Amygdala (tissue), 56 donors: Measurements from ENCODE around the gene CCDC116.

Experiments used
- DNase-seq, 56 donors: peaks; one replicate each; lab custom pipeline; 2025; lab: John Stamatoyannopoulos, UW

Gene CCDC116

GRCh38 chr22:21646608-21647590, 14.3 kb downstream of the CCDC116 start:
- DNase-seq = peak in 47 of 56 donors; percentile 9 to 88 (median 50)

- no peak for DNase-seq
These were observed 17.7 kb downstream of the CCDC116 start for GRCh38 chr22:21650280-21650679.

- no peak for DNase-seq
These were observed 18.4 kb downstream of the CCDC116 start for GRCh38 chr22:21650823-21651520.

GRCh38 chr22:21651521-21652009, 19.0 kb downstream of the CCDC116 start:
- no peak for DNase-seq

GRCh38 chr22:21652010-21652546, 19.5 kb downstream of the CCDC116 start:
- DNase-seq = peak in 52 of 56 donors; percentile 10 to 89 (median 64)

- no peak for DNase-seq
These were observed 20.3 kb downstream of the CCDC116 start for GRCh38 chr22:21652547-21653545.

GRCh38 chr22:21657020-21657359, 24.4 kb downstream of the CCDC116 start:
- DNase-seq = no peak

- peak in 20 of 56 donors; percentile 6 to 56 (median 22) for DNase-seq
These were observed 24.9 kb downstream of the CCDC116 start for GRCh38 chr22:21657360-21658032.

- DNase-seq = no peak
These were observed 27.4 kb downstream of the CCDC116 start for GRCh38 chr22:21659864-21660525.

GRCh38 chr22:21660904-21661303, 28.3 kb downstream of the CCDC116 start:
- DNase-seq = no peak

GRCh38 chr22:21661991-21662390, 29.4 kb downstream of the CCDC116 start:
- DNase-seq = no peak

GRCh38 chr22:21663738-21664137, 31.2 kb downstream of the CCDC116 start:
- no peak for DNase-seq

GRCh38 chr22:21665047-21665851, 32.7 kb downstream of the CCDC116 start:
- peak in 1 of 56 donors; percentile 2 for DNase-seq

- no peak for DNase-seq
These were observed 34.2 kb downstream of the CCDC116 start for GRCh38 chr22:21666786-21667185.

GRCh38 chr22:21669026-21669425, 36.5 kb downstream of the CCDC116 start:
- no peak for DNase-seq

- no peak for DNase-seq
These were observed 39.6 kb downstream of the CCDC116 start for GRCh38 chr22:21672107-21672629.

GRCh38 chr22:21673534-21674321, 41.2 kb downstream of the CCDC116 start:
- DNase-seq = no peak
